ENCODE measurements around the gene NEK7.

The NEK7 gene

DNA sequence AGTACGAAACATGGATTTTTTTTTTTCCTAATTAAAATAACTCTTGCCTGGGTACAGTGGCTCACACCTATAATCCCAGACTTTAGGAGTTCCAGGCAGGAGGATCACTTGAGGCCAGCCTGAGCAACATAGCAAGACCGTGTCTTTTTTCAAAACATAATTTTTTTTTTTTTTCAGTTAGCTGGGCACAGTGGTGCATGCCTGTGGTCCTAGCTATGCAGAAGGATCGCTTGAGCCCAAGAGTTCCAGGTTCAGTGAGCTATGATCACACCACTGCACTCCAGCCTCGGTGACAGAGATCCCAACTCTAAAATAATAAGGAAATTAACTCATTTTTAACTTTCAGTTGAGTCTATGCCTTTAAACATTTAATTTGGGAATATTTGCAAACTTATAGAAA is 170.1 kb downstream of the NEK7 start:
- Histone ChIP-seq H3K4me2 (no peak overlapping the region), H3K9me3 (replicated peaks in 1 of 11) (no peaks in the 10 kb centered on the region)
- no peak for TF ChIP-seq Cebpa-rat (IDR thresholded peaks at IDR 0.05)

GRCh38 chr1:198328458-198329032 is 171.7 kb downstream of the NEK7 start:
- Histone ChIP-seq H3K4me2 (no peak overlapping the region), H4K20me1 (no peaks in the 10 kb centered on the region), H3K27me3 (no peaks in the 10 kb centered on the region), H3K4me3 (no peak overlapping the region), H3K9ac (no peak overlapping the region), H3K9me3 (replicated peaks in 1 of 11) (no peaks in the 10 kb centered on the region), H3K27ac (no peak overlapping the region), H3K4me1 (0 out of 20 replicates have a peak, but pooled peaks cover 0 to 3% (median 0%) of the 10 kb centered on the region in 10 experiments), H3K36me3 (no peaks in the 10 kb centered on the region)
- TF ChIP-seq Cebpa-rat (IDR thresholded peaks at IDR 0.05), result no peak

More for the DNA sequence above, 170.1 kb downstream of the NEK7 start:
- no peak overlapping the region for H3K4me3 ChIP-seq
- H3K27me3 ChIP-seq, result no peaks in the 10 kb centered on the region
- H3K36me3 ChIP-seq, result peaks cover 0 to 7% (median 0%) of the 10 kb centered on the region in 11 experiments; a peak in 4 of 22 replicates
- 0 out of 20 replicates have a peak, but pooled peaks cover 0 to 3% (median 0%) of the 10 kb centered on the region in 10 experiments for H3K4me1 ChIP-seq
- no peak overlapping the region for H3K27ac ChIP-seq
- no peak overlapping the region for H3K9ac ChIP-seq
- no peaks in the 10 kb centered on the region for H4K20me1 ChIP-seq

- no peak overlapping the region for H3K9ac ChIP-seq
- no peaks in the 10 kb centered on the region for H3K27me3 ChIP-seq
- no peak overlapping the region for H3K4me2 ChIP-seq
- H3K27ac ChIP-seq, result no peak overlapping the region
- H3K4me1 ChIP-seq, result 0 out of 20 replicates have a peak, but pooled peaks cover 0 to 3% (median 0%) of the 10 kb centered on the region in 10 experiments
- no peak overlapping the region for H3K4me3 ChIP-seq
- TF ChIP-seq Cebpa-rat (IDR thresholded peaks at IDR 0.05), result no peak
- H3K9me3 ChIP-seq (replicated peaks in 1 of 11), result no peaks in the 10 kb centered on the region
- H3K36me3 ChIP-seq, result no peaks in the 10 kb centered on the region
- no peaks in the 10 kb centered on the region for H4K20me1 ChIP-seq
Measured at GRCh38 chr1:198330982-198331615, 174.3 kb downstream of the NEK7 start.

DNA sequence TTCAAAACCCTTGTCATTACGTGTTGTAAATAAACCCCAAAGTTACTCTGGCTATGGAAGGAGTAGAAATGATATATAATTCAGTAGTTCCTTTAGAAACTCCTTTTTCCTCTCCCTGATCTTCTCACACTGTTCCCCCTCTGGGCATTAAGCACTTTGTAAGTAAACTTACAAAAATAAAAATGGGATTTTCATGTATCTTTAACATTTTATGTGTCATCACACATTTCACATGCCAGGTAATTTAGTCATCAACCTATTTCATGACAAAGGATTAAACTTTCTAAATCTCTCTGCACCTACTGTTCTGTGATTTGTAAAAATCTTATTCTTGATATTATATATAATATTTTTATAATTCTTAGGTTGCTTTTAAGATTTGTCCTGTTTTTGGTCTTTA is 176.9 kb downstream of the NEK7 start:
- H3K4me2 ChIP-seq, result no peak overlapping the region
- H3K9ac ChIP-seq, result no peak overlapping the region
- no peak overlapping the region for H3K4me3 ChIP-seq
- no peaks in the 10 kb centered on the region for H3K36me3 ChIP-seq
- no peaks in the 10 kb centered on the region for H4K20me1 ChIP-seq
- no peaks in the 10 kb centered on the region for H3K9me3 ChIP-seq (replicated peaks in 1 of 11)
- no peaks in the 10 kb centered on the region for H3K27me3 ChIP-seq
- TF ChIP-seq Cebpa-rat (IDR thresholded peaks at IDR 0.05), result no peak
- no peak overlapping the region for H3K27ac ChIP-seq
- H3K4me1 ChIP-seq, result 0 out of 20 replicates have a peak, but pooled peaks cover 0 to 2% (median 0%) of the 10 kb centered on the region in 10 experiments

DNA sequence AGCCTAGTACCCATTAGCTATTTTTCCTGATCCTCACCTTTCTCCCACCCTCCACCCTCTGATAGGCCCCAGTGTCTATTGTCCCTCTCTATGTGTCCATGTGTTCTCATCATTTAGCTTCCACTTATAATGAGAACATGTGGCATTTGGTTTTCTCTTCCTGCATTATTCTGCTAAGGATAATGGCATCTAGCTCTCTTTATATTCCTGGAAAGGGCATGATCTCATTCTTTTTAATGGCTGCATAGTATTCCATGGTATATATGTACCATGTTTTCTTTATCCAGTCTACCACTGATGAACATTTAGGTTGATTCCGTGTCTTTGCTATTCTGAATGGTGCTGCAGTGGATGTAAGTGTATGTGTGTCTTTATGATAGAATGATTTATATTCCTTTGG is 178.9 kb downstream of the NEK7 start:
- no peak overlapping the region for H3K4me3 ChIP-seq
- no peaks in the 10 kb centered on the region for H3K27me3 ChIP-seq
- no peak overlapping the region for H3K4me2 ChIP-seq
- H3K9ac ChIP-seq, result no peak overlapping the region
- no peaks in the 10 kb centered on the region for H4K20me1 ChIP-seq
- H3K36me3 ChIP-seq, result no peaks in the 10 kb centered on the region
- H3K9me3 ChIP-seq (replicated peaks in 1 of 11), result no peaks in the 10 kb centered on the region
- no peaks in the 10 kb centered on the region for H3K4me1 ChIP-seq
- no peak for TF ChIP-seq Cebpa-rat (IDR thresholded peaks at IDR 0.05)
- no peak overlapping the region for H3K27ac ChIP-seq

- no peak for TF ChIP-seq Cebpa-rat (IDR thresholded peaks at IDR 0.05)
- Histone ChIP-seq H3K9me3 (replicated peaks in 1 of 11) (no peaks in the 10 kb centered on the region), H3K4me2 (no peak overlapping the region), H4K20me1 (no peaks in the 10 kb centered on the region), H3K9ac (no peak overlapping the region), H3K27me3 (no peaks in the 10 kb centered on the region), H3K4me1 (no peaks in the 10 kb centered on the region), H3K36me3 (no peaks in the 10 kb centered on the region), H3K4me3 (no peak overlapping the region), H3K27ac (no peak overlapping the region)
Measured at GRCh38 chr1:198337886-198338285, 181.1 kb downstream of the NEK7 start.

- no peak overlapping the region for H3K4me2 ChIP-seq
- TF ChIP-seq Cebpa-rat (IDR thresholded peaks at IDR 0.05), result no peak
- H3K9me3 ChIP-seq (replicated peaks in 1 of 11), result no peaks in the 10 kb centered on the region
- no peak overlapping the region for H3K27ac ChIP-seq
- H4K20me1 ChIP-seq, result no peaks in the 10 kb centered on the region
- H3K4me3 ChIP-seq, result no peak overlapping the region
- H3K4me1 ChIP-seq, result no peaks in the 10 kb centered on the region
- H3K36me3 ChIP-seq, result no peaks in the 10 kb centered on the region
- H3K27me3 ChIP-seq, result no peaks in the 10 kb centered on the region
- no peak overlapping the region for H3K9ac ChIP-seq
Measured at GRCh38 chr1:198340139-198340538, 183.3 kb downstream of the NEK7 start.

DNA sequence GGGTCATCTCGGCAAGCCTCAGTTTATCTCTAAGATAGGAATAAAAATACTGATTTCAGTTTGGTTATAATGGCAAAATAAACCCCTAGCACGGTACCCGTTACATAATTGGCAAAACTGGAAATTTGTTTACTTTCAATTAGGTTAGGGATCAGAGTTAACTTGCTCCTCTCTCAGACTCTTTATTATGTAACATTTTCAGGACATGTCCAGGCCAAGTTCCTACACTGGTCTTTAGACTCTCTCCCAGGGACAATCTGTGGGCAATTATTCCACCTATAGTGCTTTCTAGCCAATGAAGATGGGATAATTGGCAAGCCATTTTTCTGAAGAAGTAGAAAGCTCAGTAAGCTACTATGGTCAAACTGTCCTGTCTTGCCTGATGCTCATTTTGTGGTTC is 189.4 kb downstream of the NEK7 start:
- no peaks in the 10 kb centered on the region for H3K4me1 ChIP-seq
- no peaks in the 10 kb centered on the region for H3K36me3 ChIP-seq
- no peak overlapping the region for H3K27ac ChIP-seq
- no peak overlapping the region for H3K9ac ChIP-seq
- TF ChIP-seq Cebpa-rat (IDR thresholded peaks at IDR 0.05), result no peak
- no peak overlapping the region for H3K4me2 ChIP-seq
- no peak overlapping the region for H3K4me3 ChIP-seq
- H3K27me3 ChIP-seq, result no peaks in the 10 kb centered on the region
- H3K9me3 ChIP-seq (replicated peaks in 1 of 11), result no peaks in the 10 kb centered on the region
- no peaks in the 10 kb centered on the region for H4K20me1 ChIP-seq

DNA sequence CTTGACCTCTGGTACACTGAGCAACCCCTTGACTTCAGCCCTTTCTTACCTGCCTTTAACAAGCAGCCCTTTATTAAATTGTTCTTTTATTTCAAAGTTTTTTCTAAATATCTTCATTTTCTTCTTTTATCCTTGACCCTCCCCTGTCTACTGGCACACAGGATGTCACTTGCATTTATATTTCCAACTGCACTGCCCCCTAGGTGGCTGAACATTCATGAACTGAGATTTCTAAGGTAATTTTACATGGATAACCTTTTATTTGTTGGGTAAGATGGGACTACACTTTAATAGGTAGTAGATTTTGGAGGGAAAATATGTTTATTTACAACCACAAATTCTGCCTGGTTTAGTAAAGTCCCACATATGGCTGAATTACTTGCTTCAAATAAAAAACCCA is 193.7 kb downstream of the NEK7 start:
- Histone ChIP-seq H3K27ac (no peak overlapping the region), H3K36me3 (no peaks in the 10 kb centered on the region), H3K4me2 (no peak overlapping the region), H3K9ac (no peak overlapping the region), H3K27me3 (no peaks in the 10 kb centered on the region), H3K4me1 (no peaks in the 10 kb centered on the region), H3K4me3 (no peak overlapping the region), H3K9me3 (replicated peaks in 1 of 11) (no peaks in the 10 kb centered on the region), H4K20me1 (no peaks in the 10 kb centered on the region)
- TF ChIP-seq Cebpa-rat (IDR thresholded peaks at IDR 0.05), result no peak
